Activated T-cell treated with anti-CD3 and anti-CD28 coated beads for 48 hours (primary cell): Measurements from ENCODE around the gene KCNA3.
"Not testable (repeated sequence)": the region's sequence is repeated elsewhere in the genome, so short reads cannot be mapped to it uniquely, and the experiment has no call there.

Experiments used
- DNase-seq: peaks from one replicate; pipeline ENCODE4 v3.0.0-alpha.2; 2020; ENCODE audit warnings: low read depth

KCNA3 gene

GRCh38 chr1:110677526-110677925 is 2.8 kb upstream of the KCNA3 start:
- no peak for DNase-seq

- no peak for DNase-seq
Observed at GRCh38 chr1:110676970-110677369, 2.2 kb upstream of the KCNA3 start.

GRCh38 chr1:110675060-110675791 is 486 bp upstream of the KCNA3 start:
- DNase-seq, result no peak

- DNase-seq, result peak; percentile 28
Observed at GRCh38 chr1:110673805-110674336, 869 bp downstream of the KCNA3 start.

- DNase-seq, result peak; percentile 20
Observed at GRCh38 chr1:110673197-110673701, 1.5 kb downstream of the KCNA3 start.

GRCh38 chr1:110672753-110673108 is 2.0 kb downstream of the KCNA3 start:
- DNase-seq, result peak; percentile 12

GRCh38 chr1:110672001-110672752 is 2.6 kb downstream of the KCNA3 start:
- DNase-seq, result peak; percentile 60

- DNase-seq, result no peak
Observed at GRCh38 chr1:110671361-110671760, 3.4 kb downstream of the KCNA3 start.

- no peak for DNase-seq
Observed at GRCh38 chr1:110668549-110668948, 6.2 kb downstream of the KCNA3 start.

GRCh38 chr1:110667776-110668175 is 7.0 kb downstream of the KCNA3 start:
- no peak for DNase-seq

- no peak for DNase-seq
Observed at GRCh38 chr1:110663241-110663640, 11.5 kb downstream of the KCNA3 start.

GRCh38 chr1:110659559-110659958 is 15.2 kb downstream of the KCNA3 start:
- not testable (repeated sequence) for DNase-seq

GRCh38 chr1:110657351-110657750 is 17.4 kb downstream of the KCNA3 start:
- DNase-seq, result no peak

- DNase-seq, result no peak
Observed at GRCh38 chr1:110650609-110651008, 24.1 kb downstream of the KCNA3 start.

- no peak for DNase-seq
Observed at GRCh38 chr1:110648417-110648816, 26.3 kb downstream of the KCNA3 start.

GRCh38 chr1:110647254-110647891 is 27.4 kb downstream of the KCNA3 start:
- no peak for DNase-seq

GRCh38 chr1:110645821-110646735 is 28.7 kb downstream of the KCNA3 start:
- no peak for DNase-seq

GRCh38 chr1:110645211-110645610 is 29.5 kb downstream of the KCNA3 start:
- DNase-seq, result no peak

GRCh38 chr1:110643879-110644472 is 30.8 kb downstream of the KCNA3 start:
- DNase-seq, result no peak

GRCh38 chr1:110639724-110640386 is 34.9 kb downstream of the KCNA3 start:
- DNase-seq, result no peak

GRCh38 chr1:110638556-110638955 is 36.2 kb downstream of the KCNA3 start:
- DNase-seq, result no peak
